Measurements from ENCODE around the gene SRP54.
"Not testable (repeated sequence)": the region's sequence is repeated elsewhere in the genome, so short reads cannot be mapped to it uniquely, and the experiment has no call there.

SRP54 gene

GRCh38 chr14:34982421-34983147, at the start of gene SRP54:
SRP54 (plus strand) TSS chr14:34982992; CDS start chr14:34996710, 13,718 bp downstream.
- peak; percentile 98 for DNase-seq (ENCODE audit: low spot score)

DNA sequence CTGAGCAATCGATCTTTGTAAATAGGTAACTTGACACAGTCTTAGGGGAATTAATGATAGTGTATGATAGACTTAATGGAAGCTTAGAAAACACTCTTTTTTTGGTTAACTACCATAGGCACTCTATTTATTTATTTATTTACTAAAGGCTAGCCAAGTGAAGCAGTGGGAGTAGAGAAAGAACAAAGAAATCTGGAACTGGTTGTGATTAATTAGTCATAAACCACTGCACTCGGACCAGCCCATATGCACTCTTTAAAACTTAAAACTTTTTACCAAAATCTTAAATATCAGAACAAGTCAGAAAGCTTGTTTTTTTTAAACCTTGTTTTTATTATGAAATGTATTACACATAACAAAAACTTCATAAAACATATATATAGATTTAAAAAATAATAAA, 49.5 kb upstream of the SRP54 start:
- DNase-seq (ENCODE audit: low spot score), result no peak

DNA sequence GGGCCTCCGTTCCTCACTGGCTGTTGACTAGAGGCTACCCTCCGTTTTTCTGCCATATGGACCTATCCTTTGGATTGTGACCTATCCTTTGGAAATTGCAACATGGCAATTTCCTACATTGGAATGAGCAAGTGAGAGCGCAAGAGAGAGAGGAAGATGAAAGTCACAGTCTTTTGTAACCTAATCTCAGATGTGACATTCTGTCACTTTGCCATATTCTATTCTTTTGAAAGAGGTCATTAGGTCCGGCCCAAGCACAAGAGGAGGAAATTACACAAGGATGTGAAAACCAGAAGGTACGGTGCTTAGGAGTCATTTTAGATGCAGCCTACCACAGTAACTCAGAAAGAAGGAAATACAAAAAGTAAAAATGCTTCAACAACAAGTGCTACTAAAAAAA, 47.3 kb upstream of the SRP54 start:
- DNase-seq (ENCODE audit: low spot score), result no peak

DNA sequence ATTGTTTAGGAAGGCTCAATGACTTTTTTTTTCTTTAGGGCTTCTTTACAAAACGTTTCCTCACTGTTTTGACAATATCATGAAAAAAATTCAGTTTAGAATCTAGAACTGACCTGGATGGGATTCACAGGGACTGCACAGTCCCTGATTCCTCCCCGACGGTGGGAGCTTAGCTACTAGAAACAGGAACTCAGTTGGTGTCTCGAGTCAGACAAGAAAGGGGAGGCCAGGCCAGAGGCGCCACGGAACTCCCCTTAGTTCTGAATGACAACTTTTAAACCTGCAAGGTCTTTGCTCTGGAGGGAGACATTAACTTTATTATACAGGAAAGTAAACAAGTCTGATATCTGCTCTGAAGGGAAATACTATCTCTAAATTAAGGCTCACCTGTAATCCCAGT, 45.4 kb upstream of the SRP54 start:
- no peak for DNase-seq (ENCODE audit: low spot score)

DNA sequence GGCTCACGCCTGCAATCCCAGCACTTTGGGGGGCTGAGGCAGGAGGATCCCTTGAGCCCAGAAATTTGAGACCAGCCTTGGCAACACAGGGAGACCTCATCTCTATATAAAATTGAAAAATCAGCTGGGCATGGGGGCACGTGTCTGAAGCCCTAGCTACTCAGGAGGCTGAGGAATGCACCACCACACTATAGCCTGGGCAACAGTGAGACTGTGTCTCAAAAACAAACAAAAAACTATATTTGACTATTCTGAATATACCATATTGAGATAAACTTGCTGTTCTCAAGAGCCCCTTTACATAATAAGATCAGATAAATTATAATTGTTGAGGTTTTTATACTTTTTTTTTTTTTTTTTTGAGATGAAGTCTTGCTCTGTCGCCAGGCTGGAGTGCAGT, 44.9 kb upstream of the SRP54 start:
- no peak for DNase-seq (ENCODE audit: low spot score)

- DNase-seq (ENCODE audit: low spot score), result no peak
These were observed 39.3 kb upstream of the SRP54 start for GRCh38 chr14:34943506-34943905.

DNA sequence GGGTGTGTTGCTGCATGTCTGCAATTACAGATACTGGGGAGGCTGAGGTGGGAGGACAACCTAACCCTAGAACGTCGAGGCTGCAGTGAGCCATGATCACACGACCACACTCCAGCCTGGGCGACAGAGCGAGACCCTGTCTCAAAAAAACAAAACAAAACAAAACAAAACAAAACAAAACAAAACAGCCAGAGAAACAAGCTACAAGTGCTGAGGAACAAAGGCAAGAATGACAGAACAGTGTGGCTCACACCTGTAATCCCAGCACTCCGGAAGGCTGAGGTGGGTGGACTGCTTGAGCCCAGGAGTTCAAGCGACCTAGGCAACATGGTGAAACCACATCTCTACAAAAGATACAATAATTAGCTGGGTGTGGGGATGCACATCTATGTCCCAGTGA, 38.0 kb upstream of the SRP54 start:
- no peak for DNase-seq (ENCODE audit: low spot score)

DNA sequence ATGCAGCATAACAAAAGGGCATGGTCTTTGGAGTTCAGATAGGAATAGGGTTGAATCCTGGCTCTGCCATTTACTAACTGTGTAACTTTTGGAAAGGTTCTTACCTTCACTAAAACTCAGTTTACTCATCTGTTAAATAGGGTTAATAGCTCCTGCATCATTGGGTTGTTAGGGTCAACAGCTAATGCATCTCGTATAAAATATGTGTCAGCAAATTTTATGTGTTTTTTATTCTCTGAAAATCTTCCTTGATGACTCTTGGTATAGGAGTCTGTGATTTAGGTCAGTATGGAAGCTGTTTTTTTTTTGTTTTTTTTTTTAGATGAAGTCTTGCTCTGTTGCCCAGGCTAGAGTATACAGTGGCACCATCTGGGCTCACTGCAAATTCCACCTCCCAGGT, 36.1 kb upstream of the SRP54 start:
- DNase-seq (ENCODE audit: low spot score), result no peak

- no peak for DNase-seq (ENCODE audit: low spot score)
These were observed 31.5 kb upstream of the SRP54 start for GRCh38 chr14:34951286-34951685.

- no peak for DNase-seq (ENCODE audit: low spot score)
These were observed 25.9 kb upstream of the SRP54 start for GRCh38 chr14:34956931-34957330.

GRCh38 chr14:34957771-34958286, 25.0 kb upstream of the SRP54 start:
- DNase-seq (ENCODE audit: low spot score), result no peak

- DNase-seq (ENCODE audit: low spot score), result not testable (repeated sequence)
These were observed 20.7 kb upstream of the SRP54 start for GRCh38 chr14:34962106-34962505.

DNA sequence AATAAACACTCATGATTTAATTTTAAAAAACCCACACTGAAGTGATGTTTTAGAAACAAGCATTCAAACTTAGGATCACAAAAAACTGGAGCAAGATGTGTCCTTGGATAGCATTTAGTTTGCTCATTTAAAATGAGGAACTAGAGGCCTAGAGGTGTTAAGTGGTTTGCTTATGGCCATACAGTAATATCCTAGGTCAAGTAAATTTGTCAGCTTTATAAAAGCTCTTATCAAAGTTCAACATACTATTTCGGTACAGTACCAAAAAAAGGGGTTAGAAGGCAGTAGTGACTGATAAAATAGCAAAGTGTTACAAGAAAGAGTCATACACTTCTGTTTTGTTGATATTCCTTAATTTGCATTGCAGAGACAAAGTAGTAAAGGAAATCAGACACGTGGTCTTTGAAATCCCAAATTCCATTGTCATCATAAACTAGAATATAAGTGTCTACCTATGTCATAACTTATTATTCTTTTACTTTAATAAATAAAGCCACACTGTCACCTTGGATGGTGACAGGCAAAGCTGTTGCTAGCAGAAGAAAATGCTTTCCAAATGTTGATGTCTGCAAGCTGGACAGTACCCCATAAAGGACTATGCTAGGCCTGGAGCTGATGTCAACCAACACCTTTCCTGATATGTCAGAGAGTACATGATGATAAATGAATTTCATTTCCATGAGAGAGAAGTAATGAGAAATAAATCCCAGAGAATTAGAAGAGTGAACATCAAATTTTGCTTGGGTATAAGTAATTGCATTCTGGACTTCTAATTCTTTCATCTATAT, 17.6 kb upstream of the SRP54 start:
- DNase-seq (ENCODE audit: low spot score), result no peak

GRCh38 chr14:34965912-34966311, 16.9 kb upstream of the SRP54 start:
- DNase-seq (ENCODE audit: low spot score), result no peak

DNA sequence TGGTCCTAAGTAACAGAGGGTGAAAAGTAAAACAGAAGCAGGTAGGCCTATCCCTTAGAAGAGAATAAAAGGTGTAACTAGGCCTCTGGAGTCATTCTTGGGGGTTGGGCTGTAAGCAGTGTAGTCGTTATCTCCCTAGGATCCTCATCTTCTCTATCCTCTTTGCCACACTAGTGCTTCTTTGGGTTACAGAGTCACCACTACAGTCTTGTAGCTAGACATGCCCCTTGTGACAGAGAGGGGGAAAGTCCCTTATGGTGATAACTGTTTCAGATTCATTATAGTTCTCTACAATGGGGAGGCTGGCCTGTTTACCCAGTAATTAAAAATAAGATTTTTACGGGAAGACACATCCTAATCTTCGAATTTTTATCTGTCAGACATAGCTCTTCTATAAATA, 16.4 kb upstream of the SRP54 start:
- no peak for DNase-seq (ENCODE audit: low spot score)

DNA sequence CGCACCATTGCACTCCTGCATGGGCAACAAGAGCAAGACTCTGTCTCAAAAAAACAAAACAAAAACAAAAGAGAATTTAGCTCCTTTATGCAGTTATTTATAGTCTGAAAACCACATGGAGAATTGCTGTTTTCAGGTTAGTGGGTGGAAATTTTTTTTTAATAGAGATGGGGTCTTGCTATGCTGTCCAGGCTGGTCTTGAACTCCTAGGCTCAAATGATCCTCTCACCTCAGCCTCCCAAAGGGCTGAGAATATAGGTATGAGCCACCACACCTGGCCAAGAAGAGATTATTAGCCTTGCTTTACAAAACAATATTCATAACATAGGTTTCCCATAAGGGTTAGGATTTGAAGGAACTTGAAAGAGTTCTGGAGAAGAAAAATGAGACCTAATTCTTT, 12.1 kb upstream of the SRP54 start:
- no peak for DNase-seq (ENCODE audit: low spot score)

DNA sequence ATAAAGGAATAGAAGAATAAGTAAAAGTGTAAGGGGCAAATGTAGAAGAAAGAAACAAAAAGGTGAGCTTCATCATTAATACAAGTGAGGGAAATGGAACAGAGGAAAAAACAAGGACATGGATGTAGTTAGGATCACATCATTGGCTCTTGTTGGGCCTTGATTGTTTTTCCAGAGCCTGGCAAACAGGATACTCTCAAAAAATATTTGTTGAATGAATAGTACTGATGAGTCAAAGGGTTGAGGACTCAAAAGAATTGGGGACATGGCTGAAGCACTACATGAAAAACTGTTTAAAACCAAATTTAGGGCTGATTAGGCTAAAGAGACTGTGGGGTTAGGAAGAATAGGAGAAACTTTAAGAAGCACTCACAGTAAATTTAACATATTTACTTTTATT, 11.4 kb upstream of the SRP54 start:
- no peak for DNase-seq (ENCODE audit: low spot score)

- no peak for DNase-seq (ENCODE audit: low spot score)
These were observed 11.0 kb upstream of the SRP54 start for GRCh38 chr14:34971801-34972200.

DNA sequence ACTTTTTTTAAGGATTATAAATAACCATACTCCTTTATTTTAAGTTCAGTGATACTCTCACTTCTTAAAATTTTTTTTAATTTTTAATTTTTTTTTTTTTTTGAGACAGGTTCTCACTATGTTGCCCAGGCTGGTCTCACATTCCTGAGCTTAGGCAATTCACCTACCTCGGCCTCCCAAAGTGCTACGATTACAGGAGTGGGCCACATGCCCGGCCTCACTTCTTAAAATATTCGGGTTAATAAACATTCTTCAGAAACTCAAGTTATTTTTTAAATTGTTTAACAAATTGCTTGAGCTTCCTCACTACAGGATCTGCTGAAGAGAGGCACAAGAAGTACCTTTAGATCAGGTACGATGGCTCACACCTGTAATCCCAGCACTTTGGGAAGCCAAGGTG, 4.3 kb upstream of the SRP54 start:
- DNase-seq (ENCODE audit: low spot score), result no peak

DNA sequence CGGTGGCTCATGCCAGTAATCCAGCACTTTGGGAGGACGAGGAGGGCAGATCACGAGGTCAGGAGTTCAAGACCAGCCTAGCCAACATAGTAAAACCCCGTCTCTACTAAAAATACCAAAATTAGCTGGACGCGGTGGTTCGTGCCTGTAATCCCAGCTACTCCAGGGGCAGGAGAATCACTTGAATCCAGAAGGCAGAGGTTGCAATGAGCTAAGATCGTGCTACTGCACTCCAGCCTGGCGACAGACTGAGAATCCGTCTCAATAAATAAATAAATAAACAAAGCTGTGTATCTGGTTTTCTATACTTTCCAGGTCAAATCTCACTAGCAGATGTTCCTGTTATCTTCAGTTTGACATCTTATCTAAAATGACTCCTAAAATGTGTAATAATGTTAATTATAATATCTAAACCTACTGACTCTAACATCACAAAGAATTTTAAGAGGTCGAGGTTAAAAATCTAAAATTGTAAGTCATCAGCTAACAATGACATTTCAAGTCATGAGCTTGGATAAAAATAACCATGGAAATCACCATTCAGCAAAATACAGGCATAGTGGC, 2.4 kb upstream of the SRP54 start:
- DNase-seq (ENCODE audit: low spot score), result no peak

DNA sequence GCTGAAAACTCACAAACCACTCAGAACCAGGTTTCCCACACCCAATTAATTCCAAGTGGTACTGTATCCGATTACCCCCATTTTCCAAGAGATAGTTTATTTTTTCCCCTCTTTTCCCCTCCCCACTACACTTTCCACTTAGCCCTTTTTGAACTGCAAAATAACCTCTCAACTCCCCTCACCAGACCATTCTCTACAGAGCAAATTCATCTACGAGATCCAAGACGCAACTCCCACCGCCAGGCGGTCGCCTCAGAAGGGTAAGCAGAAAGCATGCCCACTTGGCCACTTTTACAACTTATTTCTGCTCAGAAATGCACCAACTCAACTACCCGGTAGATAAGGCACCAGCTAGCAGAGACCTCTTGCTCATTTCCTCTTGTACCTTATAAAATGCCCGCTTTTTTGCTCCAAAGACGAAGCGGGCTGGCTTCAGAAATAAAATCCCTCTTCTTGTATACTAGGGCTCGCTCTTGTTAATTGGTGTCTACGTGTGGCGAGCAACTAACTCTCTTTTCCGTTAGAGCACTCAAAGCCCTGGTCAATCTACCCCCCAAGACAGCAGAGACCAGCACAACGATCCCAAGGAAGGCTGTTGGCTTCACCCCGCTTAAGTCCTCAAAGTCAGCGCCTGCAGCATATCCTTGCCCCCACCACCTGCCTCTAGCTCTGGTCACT, 910 bp upstream of the SRP54 start:
- peak; percentile 46 for DNase-seq (ENCODE audit: low spot score)

DNA sequence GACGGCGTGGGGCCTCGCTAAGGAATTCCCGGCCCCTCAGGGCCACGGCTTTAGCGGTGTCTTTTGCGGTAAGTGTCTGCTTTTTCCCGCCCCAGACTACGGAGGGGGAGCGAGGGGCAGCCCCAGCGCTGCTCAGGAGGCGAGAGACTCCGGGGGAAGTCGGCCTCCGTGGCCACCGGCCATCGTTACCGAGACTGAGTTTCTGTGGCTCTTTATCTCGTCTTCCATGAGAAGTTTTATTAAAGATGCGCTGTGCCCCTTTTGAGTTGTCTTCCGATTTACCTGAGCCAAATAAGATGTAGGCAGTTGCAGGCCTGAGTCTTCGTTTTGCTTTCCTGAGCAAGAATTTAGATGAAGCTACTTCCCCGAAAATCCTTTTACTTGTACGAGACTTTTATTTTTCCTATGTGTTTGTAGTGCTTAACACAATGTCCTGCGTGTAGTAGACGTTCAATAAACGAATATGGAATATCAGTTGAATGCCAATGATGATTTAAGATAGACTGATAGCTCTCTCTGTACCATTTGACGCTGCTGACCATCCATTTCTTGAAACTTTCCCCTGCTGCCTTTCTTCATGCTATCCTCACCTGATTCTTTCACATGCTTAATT, 462 bp downstream of the SRP54 start:
- DNase-seq (ENCODE audit: low spot score), result no peak

Measured in LoVo (cell line).